HEK293 (cell line): ENCODE data around the gene SGMS1.

Experiments used
- BCL6B ChIP-seq: fragments of 450-650 bp; formaldehyde crosslinking; IDR thresholded peaks from 2 replicates; pipeline ENCODE4 v1.5.1; 2017; ENCODE audit warnings: missing biosample characterization, missing genetic modification characterization
- SP2 ChIP-seq: fragments of 450-650 bp; formaldehyde crosslinking; IDR thresholded peaks from 2 replicates; pipeline ENCODE4 v1.5.1; 2016; ENCODE audit warnings: missing biosample characterization, missing genetic modification characterization
- ZNF280D ChIP-seq: fragments of 450-650 bp; formaldehyde crosslinking; IDR thresholded peaks from 2 replicates; pipeline ENCODE4 v1.5.1; 2016; ENCODE audit warnings: missing biosample characterization, missing genetic modification characterization
- ZNF837 ChIP-seq: fragments of 450-650 bp; formaldehyde crosslinking; IDR thresholded peaks from 2 replicates; pipeline ENCODE4 v1.5.1; 2016; ENCODE audit warnings: missing biosample characterization, missing genetic modification characterization

GRCh38 chr10:50574931-50575330, 48.8 kb downstream of the SGMS1 start:
- no peak for TF ChIP-seq BCL6B (tag by site-specific recombination)
- no peak for TF ChIP-seq SP2 (tag by site-specific recombination)
- TF ChIP-seq ZNF280D, result no peak
- no peak for TF ChIP-seq ZNF837 (tag by site-specific recombination)
